H1 (cell line): ENCODE results near the gene LANCL2. TPM values are rescaled to one million over a fixed set of nuclear protein-coding genes. Genes with fewer than 3 reads are reported as not detected.

Source experiments
- CTCF ChIA-PET: fragments of 300-600 bp; sonication (Branson Sonifier 250); formaldehyde crosslinking; loops from one replicate; lab custom pipeline; 2021; ENCODE audit not compliant: partially characterized antibody; lab: Charles Lee
- POLR2A ChIA-PET: fragments of 300-600 bp; sonication (Branson Sonifier 250); formaldehyde crosslinking; loops from one replicate; lab custom pipeline; 2021; ENCODE audit warnings: inconsistent platforms; ENCODE audit not compliant: partially characterized antibody; lab: Charles Lee
- DNase-seq, 2 experiments: peaks; one replicate each; pipeline versions ENCODE4 v3.0.0 to v3.0.0-alpha.2; 2010 to 2022; ENCODE audit warnings: low spot score in 2 of 2, low read depth in 1 of 2, mixed read lengths in 1 of 2
- FAIRE-seq: peaks from 2 replicates; lab custom pipeline; 2011; peaks lifted over from hg19 to GRCh38; lab: Jason Lieb, UNC
- H2AFZ ChIP-seq: 2 replicates; pipeline ENCODE4 v1.8.1; 2012; ENCODE audit warnings: low read length, inconsistent platforms
- H2AK5ac ChIP-seq: 2 replicates; pipeline ENCODE4 v1.6.1; 2013; ENCODE audit warnings: low read depth, low read length
- H2BK120ac ChIP-seq: replicated peaks from 2 replicates; pipeline ENCODE3; 2013; ENCODE audit warnings: low read depth, low read length, inconsistent platforms
- H2BK12ac ChIP-seq: 2 replicates; pipeline ENCODE4 v1.6.1; 2013; ENCODE audit warnings: low read depth, low read length
- H2BK15ac ChIP-seq: 2 replicates; pipeline ENCODE4 v1.6.1; 2013; ENCODE audit warnings: low read length
- H2BK20ac ChIP-seq: 2 replicates; pipeline ENCODE4 v1.6.1; 2013; ENCODE audit warnings: low read length
- H2BK5ac ChIP-seq: 2 replicates; pipeline ENCODE4 v1.6.1; 2013; ENCODE audit warnings: low read depth, low read length
- H3K14ac ChIP-seq: 2 replicates; pipeline ENCODE4 v1.6.1; 2013; ENCODE audit warnings: inconsistent platforms; ENCODE audit not compliant: insufficient read length
- H3K18ac ChIP-seq: 2 replicates; pipeline ENCODE4 v1.6.1; 2013; ENCODE audit warnings: low read length; ENCODE audit errors: extremely low read depth
- H3K23ac ChIP-seq: 2 replicates; pipeline ENCODE4 v1.6.1; 2013; ENCODE audit warnings: inconsistent platforms; ENCODE audit not compliant: insufficient read length
- H3K23me2 ChIP-seq: 2 replicates; pipeline ENCODE4 v1.6.1; 2013; ENCODE audit warnings: low read depth, low read length
- H3K27ac ChIP-seq: 2 replicates; pipeline ENCODE4 v1.6.1; 2011; ENCODE audit warnings: low read depth, low read length, inconsistent platforms
- H3K27me3 ChIP-seq, 4 experiments: replicated peaks in 1 of 4; 1 replicate in 1 of 4; 2 replicates in 3 of 4; pipeline versions ENCODE4 v1.6.1 to v1.8.1; 2011 to 2013; ENCODE audit warnings: low read length in 3 of 4, mild to moderate bottlenecking in 3 of 4, inconsistent platforms in 2 of 4, mixed read lengths in 2 of 4, moderate library complexity in 1 of 4; ENCODE audit not compliant: control insufficient read depth in 3 of 4, insufficient read depth in 3 of 4; ENCODE audit errors: extremely low read depth in 1 of 4
- H3K36me3 ChIP-seq, 4 experiments: 2 replicates each; pipeline versions ENCODE4 v1.6.1 to v1.8.1; 2011 to 2013; ENCODE audit warnings: mild to moderate bottlenecking in 4 of 4, low read length in 3 of 4, moderate library complexity in 2 of 4, control low read depth in 1 of 4, inconsistent platforms in 1 of 4; ENCODE audit not compliant: insufficient read depth in 4 of 4, control insufficient read depth in 2 of 4
- H3K4ac ChIP-seq: replicated peaks from 2 replicates; pipeline ENCODE3; 2013; ENCODE audit warnings: low read length, low read depth, mixed read lengths, inconsistent platforms; ENCODE audit not compliant: insufficient read length
- H3K4me1 ChIP-seq, 4 experiments: replicated peaks in 1 of 4; 1 replicate in 1 of 4; 2 replicates in 3 of 4; pipeline versions ENCODE4 v1.6.1 to v1.8.1; 2011 to 2013; ENCODE audit warnings: low read length in 3 of 4, inconsistent platforms in 2 of 4, mixed read lengths in 1 of 4; ENCODE audit not compliant: insufficient read depth in 4 of 4, control insufficient read depth in 3 of 4
- H3K4me2 ChIP-seq, 2 experiments: 2 replicates each; pipeline versions ENCODE4 v1.6.1 to v1.8.1; 2011 to 2013; ENCODE audit warnings: low read depth in 2 of 2, low read length in 2 of 2, control low read depth in 1 of 2, inconsistent platforms in 1 of 2, mild to moderate bottlenecking in 1 of 2; ENCODE audit not compliant: insufficient read depth in 1 of 2
- H3K4me3 ChIP-seq, 4 experiments: fragments of 200-600, 300-600 bp in 1 of 4; sonication (generic), shearing (Covaris generic), sonication (Bioruptor Twin) in 1 of 4; 2 replicates each; pipeline versions ENCODE4 v1.5.1 to v1.8.1; 2011 to 2016; ENCODE audit warnings: low read length in 4 of 4, low read depth in 3 of 4, control low read depth in 2 of 4, inconsistent platforms in 2 of 4, mild to moderate bottlenecking in 2 of 4, mixed read lengths in 1 of 4, moderate library complexity in 1 of 4; ENCODE audit not compliant: insufficient read depth in 2 of 4; ENCODE audit errors: extremely low read depth in 1 of 4
- H3K56ac ChIP-seq: replicated peaks from 2 replicates; pipeline ENCODE3; 2013; ENCODE audit warnings: low read depth, mild to moderate bottlenecking, mixed read lengths, low read length, inconsistent platforms; ENCODE audit not compliant: insufficient read length
- H3K79me1 ChIP-seq: 2 replicates; pipeline ENCODE4 v1.6.1; 2013; ENCODE audit warnings: low read depth, low read length, control low read depth
- H3K79me2 ChIP-seq, 2 experiments: 2 replicates each; pipeline versions ENCODE4 v1.6.1 to v1.8.1; 2012 to 2013; ENCODE audit warnings: low read length in 2 of 2, mild to moderate bottlenecking in 2 of 2, inconsistent platforms in 1 of 2; ENCODE audit not compliant: insufficient read depth in 2 of 2, control insufficient read depth in 1 of 2
- H3K9ac ChIP-seq, 4 experiments: replicated peaks in 1 of 4; 1 replicate in 1 of 4; 2 replicates in 3 of 4; pipeline versions ENCODE4 v1.6.1 to v1.8.1; 2011 to 2013; ENCODE audit warnings: low read depth in 3 of 4, low read length in 3 of 4, control low read depth in 2 of 4, mild to moderate bottlenecking in 2 of 4, moderate library complexity in 2 of 4, inconsistent platforms in 1 of 4; ENCODE audit errors: extremely low read depth in 1 of 4
- H3K9me3 ChIP-seq, 2 experiments: 2 replicates each; pipeline versions ENCODE4 v1.6.1 to v1.8.1; 2012 to 2013; ENCODE audit warnings: mild to moderate bottlenecking in 2 of 2, moderate library complexity in 2 of 2, control low read depth in 1 of 2, inconsistent platforms in 1 of 2, low read depth in 1 of 2, low read length in 1 of 2, mixed read lengths in 1 of 2; ENCODE audit not compliant: insufficient read depth in 2 of 2
- H4K20me1 ChIP-seq, 2 experiments: replicated peaks in 1 of 2; 2 replicates each; pipeline versions ENCODE3 to v1.8.1; 2011 to 2013; ENCODE audit warnings: inconsistent platforms in 2 of 2, low read length in 2 of 2, mild to moderate bottlenecking in 1 of 2; ENCODE audit not compliant: insufficient read depth in 2 of 2, control insufficient read depth in 1 of 2
- H4K5ac ChIP-seq: 2 replicates; pipeline ENCODE4 v1.6.1; 2013; ENCODE audit warnings: low read length, low read depth, mixed read lengths, inconsistent platforms; ENCODE audit not compliant: insufficient read length
- H4K8ac ChIP-seq: 2 replicates; pipeline ENCODE4 v1.8.0; 2013; ENCODE audit warnings: mild to moderate bottlenecking, moderate library complexity, low read length, inconsistent platforms; ENCODE audit not compliant: insufficient read depth; ENCODE audit errors: extremely low read depth
- H4K91ac ChIP-seq: replicated peaks from 2 replicates; pipeline ENCODE3; 2013; ENCODE audit warnings: low read length, mixed read lengths, inconsistent platforms; ENCODE audit not compliant: insufficient read length
- NANOG ChIP-seq: IDR thresholded peaks from 2 replicates; pipeline ENCODE4 v1.6.1; 2011; ENCODE audit warnings: low read length, low read depth, mild to moderate bottlenecking, inconsistent platforms; ENCODE audit not compliant: insufficient read depth, poor library complexity, severe bottlenecking
- SUZ12 ChIP-seq: fragments of 200-600 bp; sonication (generic); IDR thresholded peaks from 2 replicates; pipeline ENCODE4 v1.6.1; 2012; ENCODE audit warnings: mild to moderate bottlenecking, inconsistent platforms, low read length, moderate library complexity, mixed read lengths
- WGBS, 2 experiments: shearing (Covaris generic) in 1 of 2; methylation state at CpG; one replicate each; pipeline versions ENCODE4 v1.1.6 to v1.1.7; 2013 to 2015; ENCODE audit warnings: low lambda C conversion rate in 2 of 2, mixed read lengths in 2 of 2, inconsistent platforms in 1 of 2, low coverage in 1 of 2, missing lambda C conversion rate in 1 of 2; ENCODE audit not compliant: insufficient replicate concordance in 2 of 2, insufficient coverage in 1 of 2, insufficient read length in 1 of 2; ENCODE audit errors: extremely low coverage in 1 of 2, missing lambda C conversion rate in 1 of 2; 5-methylcytosine and 5-hydroxymethylcytosine counted together
- polyA plus RNA-seq, 7 experiments: library from polyadenylated mRNA; depleted of rRNA in 3 of 7; stranded (reverse) in 5 of 7; unstranded in 2 of 7; fragments of >200 nt in 5 of 7; fragments of 200-250 nt in 2 of 7; gene quantifications; 1 replicate in 5 of 7; 2 replicates in 1 of 7; 4 replicates in 1 of 7; pipeline versions ENCODE4 v1.2.1 to v1.2.3, GENCODE V29; 2011 to 2013; ENCODE audit warnings: missing spikeins in 2 of 7, mixed read lengths in 2 of 7
- total RNA-seq: library from RNA; stranded (reverse); fragmentation: NEBNext Ultra II Directional; extraction: Animal tissue kit (Norgen Biotek cat#: 25700); gene quantifications from 2 replicates; pipeline ENCODE4 v1.2.1, GENCODE V29; 2021

The LANCL2 gene
- total and polyA plus RNA-seq, 2 of the 8 experiments (the other 6 are each of a cell fraction or from before 2014, with no cell fraction given) = 9.2 to 9.5 TPM

- H3K23me2 ChIP-seq = no peaks in the 10 kb centered on the region
- POLR2A ChIA-PET = interaction anchor here (1.7 kb wide), 1 partner anchor 17 kb away, joined by 7 read pairs; no protein-coding TSS in a partner anchor
- H3K36me3 ChIP-seq = no peaks in the 10 kb centered on the region
- H3K4me3 ChIP-seq = no peak overlapping the region
- H3K4ac ChIP-seq = no peak overlapping the region
- H4K91ac ChIP-seq = no peak overlapping the region
- H4K20me1 ChIP-seq = no peaks in the 10 kb centered on the region
- H3K56ac ChIP-seq = no peak overlapping the region
- no peak overlapping the region for H2BK120ac ChIP-seq
- no peak overlapping the region for H2AK5ac ChIP-seq
- H2BK20ac ChIP-seq = no peak overlapping the region
- H3K18ac ChIP-seq = no peak overlapping the region
- FAIRE-seq = no peak
- H3K79me2 ChIP-seq = no peaks in the 10 kb centered on the region
- H3K14ac ChIP-seq = no peak overlapping the region
- DNase-seq = no peak
- no peak overlapping the region for H4K5ac ChIP-seq
- H3K27ac ChIP-seq = no peak overlapping the region
- H3K27me3 ChIP-seq = no peaks in the 10 kb centered on the region
- H3K79me1 ChIP-seq = no peaks in the 10 kb centered on the region
- H3K9me3 ChIP-seq = peaks cover 0 to 3% of the 10 kb centered on the region in 2 experiments; a peak in 1 of 4 replicates
- no peak overlapping the region for H2BK12ac ChIP-seq
- 90% methylated on average over 4 of the region's 4 CpGs; no CpG with 5 or more reads in 1 of the 2 experiments for WGBS, 2 experiments
- H3K23ac ChIP-seq = no peak overlapping the region
- H2BK15ac ChIP-seq = no peak overlapping the region
- no peak overlapping the region for H3K9ac ChIP-seq
- H3K4me1 ChIP-seq = peaks cover 0 to 3% (median 0%) of the 10 kb centered on the region in 4 experiments; a peak in 1 of 7 replicates
- no peak for TF ChIP-seq NANOG
- TF ChIP-seq SUZ12 = no peak
- no peak overlapping the region for H2BK5ac ChIP-seq
- no peak overlapping the region for H3K4me2 ChIP-seq
- CTCF ChIA-PET = no interaction called here
- H4K8ac ChIP-seq = no peak overlapping the region
- H2AFZ ChIP-seq = no peak overlapping the region
These were observed 16.6 kb upstream of the LANCL2 start for GRCh38 chr7:55348502-55348901.
